RWPE1 (cell line): ENCODE measurements around the gene WNT6.

Experiments used
- CTCF ChIA-PET: fragments of 350-600 bp; sonication (Branson Sonifier 250); formaldehyde crosslinking; extraction: SDS; loops from one replicate; lab custom pipeline; 2021; lab: Yijun Ruan, JAX
- POLR2A ChIA-PET: fragments of 400-600 bp; formaldehyde crosslinking; extraction: SDS; loops from one replicate; lab custom pipeline; 2020; ENCODE audit warnings: antibody characterized with exemption; ENCODE audit not compliant: low non-redundant PET; lab: Yijun Ruan, JAX
- DNase-seq: peaks from one replicate; pipeline ENCODE4 v3.0.0; 2012; ENCODE audit warnings: low spot score
- H3K27ac ChIP-seq: fragments of 450-650 bp; 2 replicates; pipeline ENCODE4 v1.5.1; 2017
- CTCF ChIP-seq: fragments of 450-650 bp; conservative IDR thresholded peaks from 2 replicates; pipeline ENCODE4 v1.5.1; 2017; ENCODE audit warnings: low read depth, mild to moderate bottlenecking

The WNT6 gene

DNA sequence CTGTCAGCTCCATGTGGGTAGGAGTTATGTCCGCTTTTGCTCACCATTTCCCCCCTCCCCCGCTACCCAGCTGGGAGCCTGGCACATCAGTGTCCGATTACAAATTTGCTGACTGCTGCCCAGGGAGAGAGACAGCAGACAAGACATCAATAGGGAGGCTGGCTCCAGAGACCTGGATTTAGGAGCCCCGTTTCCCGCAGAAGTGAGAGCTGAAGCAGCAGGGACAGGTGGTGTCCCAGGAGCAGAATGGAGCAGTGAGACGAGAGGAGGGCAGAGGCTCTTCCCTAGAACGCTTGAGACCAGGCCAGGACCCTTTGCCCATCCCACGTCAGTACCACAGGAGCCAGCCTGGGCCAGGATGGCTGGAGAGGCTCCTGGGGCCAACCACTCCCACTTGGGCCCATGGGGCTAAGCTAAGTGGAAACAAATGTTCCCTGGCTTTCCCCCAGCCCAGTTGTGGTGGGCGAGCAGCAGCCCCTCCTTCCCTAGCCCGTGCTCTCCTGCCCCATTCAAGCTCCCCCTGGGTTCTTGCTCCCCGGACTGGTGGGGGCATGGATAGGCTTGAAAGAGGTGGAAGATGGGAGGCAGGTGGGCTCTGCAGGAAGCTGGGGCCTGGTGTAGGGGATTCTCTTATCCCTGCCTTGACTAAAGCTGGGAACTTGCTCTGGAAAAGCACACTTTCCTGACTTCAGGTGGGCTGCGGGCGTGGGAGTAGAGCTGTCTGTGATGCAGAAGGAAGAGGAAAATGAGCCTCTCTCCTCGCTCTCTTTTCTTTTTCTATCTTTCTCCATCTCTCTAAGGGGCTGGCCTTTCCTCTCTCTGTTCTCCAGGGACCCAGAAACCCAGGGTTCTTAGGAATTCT lies 4.1 kb upstream of the WNT6 start:
- no peak for TF ChIP-seq CTCF
- POLR2A ChIA-PET = no interaction called here
- H3K27ac ChIP-seq = no peak overlapping the region
- CTCF ChIA-PET = interaction anchor here (1.1 to 1.5 kb wide), 3 partner anchors 21 to 146 kb away, joined by 3 to 6 read pairs (median 3); no protein-coding TSS in a partner anchor
- DNase-seq = no peak

GRCh38 chr2:218856167-218856895 lies 3.3 kb upstream of the WNT6 start:
- no peak for TF ChIP-seq CTCF
- ChIA-PET POLR2A (no interaction called here), CTCF (interaction anchor here (1.1 to 1.5 kb wide), 3 partner anchors 20 to 146 kb away, joined by 3 to 6 read pairs (median 3); no protein-coding TSS in a partner anchor)
- DNase-seq = no peak
- H3K27ac ChIP-seq = no peak overlapping the region

DNA sequence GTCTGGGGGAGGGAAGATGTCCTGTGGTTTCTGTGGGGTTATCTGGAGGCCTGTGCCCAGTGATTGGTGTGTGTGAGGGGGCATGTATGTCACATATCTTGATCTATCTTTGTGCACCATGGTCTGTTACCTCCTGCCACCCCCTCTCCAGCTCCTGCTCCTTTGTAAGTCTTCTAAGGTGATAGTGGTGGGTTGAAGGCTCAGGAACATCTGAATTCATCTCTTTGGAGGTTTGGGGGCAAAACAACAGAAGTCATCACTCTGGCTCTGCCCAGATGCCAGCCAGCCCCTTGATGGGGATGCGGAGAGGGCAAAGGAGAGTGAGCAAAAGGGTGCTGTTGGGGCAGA lies 2.7 kb upstream of the WNT6 start:
- ChIA-PET CTCF (interaction anchor here (1.0 to 2.6 kb wide), 3 partner anchors 10 to 41 kb away, joined by 3 to 9 read pairs (median 3); no protein-coding TSS in a partner anchor), POLR2A (no interaction called here)
- no peak for TF ChIP-seq CTCF
- DNase-seq = no peak
- H3K27ac ChIP-seq = 0 out of 2 replicates have a peak overlapping the region, but pooled peaks have one; percentile 20

DNA sequence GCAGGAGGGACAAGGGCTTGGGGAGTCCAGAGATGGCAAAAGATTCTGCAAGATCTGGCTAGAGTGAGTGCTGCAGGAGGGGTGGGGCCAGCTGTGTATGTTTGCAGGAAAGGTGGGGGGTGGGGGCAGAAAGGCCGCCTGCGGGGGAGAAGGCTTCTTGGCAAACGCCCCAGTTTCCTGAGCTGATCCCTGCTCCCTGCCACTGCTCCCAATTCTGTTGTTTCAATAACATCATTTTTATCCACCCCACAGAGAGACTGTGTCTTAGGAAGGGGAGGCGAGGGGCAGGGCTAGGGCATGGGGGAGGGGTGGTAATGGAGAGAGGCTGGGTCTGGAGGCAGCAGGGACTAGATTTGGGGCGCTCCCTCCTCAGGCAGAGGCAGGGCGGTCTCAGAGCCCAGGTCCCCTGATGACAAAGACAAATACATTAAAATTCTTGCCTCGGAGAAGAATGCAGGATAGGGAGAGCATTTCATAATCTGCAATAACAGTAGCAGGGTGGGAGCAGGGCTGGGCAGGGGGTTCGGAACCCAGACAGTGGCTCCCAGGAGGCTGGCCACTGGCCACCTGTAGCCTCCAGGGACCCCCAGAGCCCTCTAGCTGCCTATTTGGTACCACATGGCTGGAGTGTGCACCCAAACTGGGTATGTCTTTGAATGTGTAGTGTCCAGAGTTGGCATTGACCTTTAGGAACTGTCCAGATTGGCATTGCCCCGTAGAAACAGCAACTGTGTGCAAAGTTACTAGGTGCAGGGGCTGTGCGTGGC lies 2.1 kb upstream of the WNT6 start:
- DNase-seq = no peak
- H3K27ac ChIP-seq = peak overlapping the region; percentile 20; the same call in 1 of the 2 replicates
- no peak for TF ChIP-seq CTCF
- CTCF ChIA-PET = interaction anchor here (0.5 to 2.6 kb wide), 4 partner anchors 10 to 437 kb away, joined by 3 to 9 read pairs (median 4); no protein-coding TSS in a partner anchor
- POLR2A ChIA-PET = no interaction called here

GRCh38 chr2:218858138-218858445 lies 1.5 kb upstream of the WNT6 start:
- POLR2A ChIA-PET = no interaction called here

More at GRCh38 chr2:218858138-218858445, 1.5 kb upstream of the WNT6 start:
- CTCF ChIA-PET = interaction anchor here (0.5 to 2.6 kb wide), 3 partner anchors 11 to 436 kb away, joined by 3 to 9 read pairs (median 5); no protein-coding TSS in a partner anchor
- peak overlapping the region; percentile 20; the same call in 1 of the 2 replicates for H3K27ac ChIP-seq
- DNase-seq = no peak
- no peak for TF ChIP-seq CTCF
